NCI-H526 treated with DMSO at 0.1 percent for 48 hours (cell line): Measurements from ENCODE around the gene TIAM1.

ENCODE experiments used
- DNase-seq: peaks from one replicate; lab custom pipeline; 2025; lab: John Stamatoyannopoulos, UW

Gene TIAM1

GRCh38 chr21:31329456-31330143, 14.5 kb downstream of the TIAM1 start:
- no peak for DNase-seq

- no peak for DNase-seq
Observed at GRCh38 chr21:31326522-31327242, 17.4 kb downstream of the TIAM1 start.

GRCh38 chr21:31318971-31319370, 25.1 kb downstream of the TIAM1 start:
- DNase-seq = no peak

GRCh38 chr21:31317688-31318087, 26.4 kb downstream of the TIAM1 start:
- no peak for DNase-seq

GRCh38 chr21:31316488-31317169, 27.4 kb downstream of the TIAM1 start:
- no peak for DNase-seq

GRCh38 chr21:31316072-31316471, 28.0 kb downstream of the TIAM1 start:
- DNase-seq = no peak

- peak; percentile 88 for DNase-seq
Observed at GRCh38 chr21:31310750-31311149, 33.3 kb downstream of the TIAM1 start.

GRCh38 chr21:31308584-31308983, 35.5 kb downstream of the TIAM1 start:
- no peak for DNase-seq

GRCh38 chr21:31305888-31306287, 38.2 kb downstream of the TIAM1 start:
- DNase-seq = no peak

GRCh38 chr21:31299291-31300147, 44.5 kb downstream of the TIAM1 start:
- DNase-seq = peak; percentile 61

- DNase-seq = no peak
Observed at GRCh38 chr21:31298618-31299269, 45.3 kb downstream of the TIAM1 start.

GRCh38 chr21:31297806-31298205, 46.3 kb downstream of the TIAM1 start:
- DNase-seq = no peak

GRCh38 chr21:31295676-31296075, 48.4 kb downstream of the TIAM1 start:
- no peak for DNase-seq

GRCh38 chr21:31294691-31295090, 49.4 kb downstream of the TIAM1 start:
- DNase-seq = no peak

- no peak for DNase-seq
Observed at GRCh38 chr21:31293986-31294385, 50.1 kb downstream of the TIAM1 start.

- DNase-seq = no peak
Observed at GRCh38 chr21:31290765-31291164, 53.3 kb downstream of the TIAM1 start.

GRCh38 chr21:31289702-31290101, 54.4 kb downstream of the TIAM1 start:
- DNase-seq = no peak

GRCh38 chr21:31288191-31288590, 55.9 kb downstream of the TIAM1 start:
- DNase-seq = no peak

- no peak for DNase-seq
Observed at GRCh38 chr21:31287201-31287600, 56.9 kb downstream of the TIAM1 start.

GRCh38 chr21:31286621-31287020, 57.4 kb downstream of the TIAM1 start:
- no peak for DNase-seq

GRCh38 chr21:31284797-31285397, 59.2 kb downstream of the TIAM1 start:
- DNase-seq = no peak
